Suppressor macrophage treated with lipopolysaccharide for 4 hours (primary cell): Measurements from ENCODE around the gene TEX2.
"Not testable (repeated sequence)": the region's sequence is repeated elsewhere in the genome, so short reads cannot be mapped to it uniquely, and the experiment has no call there.

Experiments
- DNase-seq: peaks from one replicate; pipeline ENCODE4 v3.0.0-alpha.2; 2020

Gene TEX2

GRCh38 chr17:64212122-64212521 is 50.9 kb downstream of the TEX2 start:
- no peak for DNase-seq

- DNase-seq = no peak
These were observed 53.1 kb downstream of the TEX2 start for GRCh38 chr17:64209983-64210382.

GRCh38 chr17:64209356-64209941 is 53.6 kb downstream of the TEX2 start:
- no peak for DNase-seq

GRCh38 chr17:64208656-64209055 is 54.4 kb downstream of the TEX2 start:
- DNase-seq = not testable (repeated sequence)

- no peak for DNase-seq
These were observed 57.3 kb downstream of the TEX2 start for GRCh38 chr17:64205804-64206203.

- no peak for DNase-seq
These were observed 59.4 kb downstream of the TEX2 start for GRCh38 chr17:64203630-64204029.

GRCh38 chr17:64202683-64203344 is 60.2 kb downstream of the TEX2 start:
- peak; percentile 65 for DNase-seq

- no peak for DNase-seq
These were observed 62.7 kb downstream of the TEX2 start for GRCh38 chr17:64200080-64201032.

GRCh38 chr17:64198331-64199090 is 64.5 kb downstream of the TEX2 start:
- no peak for DNase-seq

GRCh38 chr17:64196601-64197000 is 66.5 kb downstream of the TEX2 start:
- peak; percentile 50 for DNase-seq

- no peak for DNase-seq
These were observed 69.5 kb downstream of the TEX2 start for GRCh38 chr17:64193561-64193960.

- no peak for DNase-seq
These were observed 70.5 kb downstream of the TEX2 start for GRCh38 chr17:64192589-64192988.

- DNase-seq = no peak
These were observed 72.6 kb downstream of the TEX2 start for GRCh38 chr17:64190472-64190871.

GRCh38 chr17:64188088-64188487 is 75.0 kb downstream of the TEX2 start:
- no peak for DNase-seq

- DNase-seq = no peak
These were observed 75.8 kb downstream of the TEX2 start for GRCh38 chr17:64187093-64187895.

GRCh38 chr17:64186171-64187092 is 76.6 kb downstream of the TEX2 start:
- no peak for DNase-seq

GRCh38 chr17:64185557-64185956 is 77.5 kb downstream of the TEX2 start:
- peak; percentile 37 for DNase-seq

- no peak for DNase-seq
These were observed 78.0 kb downstream of the TEX2 start for GRCh38 chr17:64185101-64185500.

GRCh38 chr17:64183815-64184214 is 79.2 kb downstream of the TEX2 start:
- DNase-seq = peak; percentile 78

GRCh38 chr17:64182325-64183012 is 80.6 kb downstream of the TEX2 start:
- DNase-seq = peak; percentile 48
